Right atrium auricular region (tissue), 2 donors: Measurements from ENCODE around the gene ZFC3H1. TPM values are rescaled to one million over a fixed set of nuclear protein-coding genes. Genes with fewer than 3 reads are reported as not detected.

Source experiments
- DNase-seq: peaks from one replicate; pipeline ENCODE4 v3.0.0-alpha.2; 2019; ENCODE audit warnings: low spot score
- H3K27ac ChIP-seq, 2 donors: fragments of 200-600 bp; sonication (generic); 1 replicate in 1 of 2; 2 replicates in 1 of 2; pipeline ENCODE4 v1.5.1; 2016 to 2019
- H3K27me3 ChIP-seq, 2 donors: fragments of 200-600 bp; sonication (generic); one replicate each; pipeline versions ENCODE4 v1.5.1 to v1.6.0; 2017 to 2019
- H3K36me3 ChIP-seq: fragments of 200-600 bp; sonication (generic); one replicate; pipeline ENCODE4 v1.5.1; 2016
- H3K4me1 ChIP-seq, 2 donors: fragments of 200-600 bp; sonication (generic); one replicate each; pipeline versions ENCODE4 v1.5.1 to v1.6.0; 2017 to 2019
- H3K4me3 ChIP-seq, 2 donors: fragments of 200-600 bp; sonication (generic); 1 replicate in 1 of 2; 2 replicates in 1 of 2; pipeline ENCODE4 v1.5.1; 2017 to 2019; ENCODE audit warnings: mild to moderate bottlenecking in 1 of 2, moderate library complexity in 1 of 2
- H3K9me3 ChIP-seq, 2 donors: fragments of 200-600 bp; sonication (generic); one replicate each; pipeline ENCODE4 v1.5.1; 2019
- CTCF ChIP-seq, 2 donors: fragments of 200-600 bp; sonication (generic); IDR thresholded peaks; one replicate each; pipeline ENCODE4 v1.5.1; 2019; ENCODE audit warnings: antibody characterized with exemption in 2 of 2
- total RNA-seq, 2 donors: library from RNA; depleted of rRNA; stranded (reverse); fragments of >200 nt; gene quantifications; one replicate each; pipeline ENCODE4 v1.1.0, GENCODE V29; 2016

The ZFC3H1 gene
- total RNA-seq, 2 donors from 2014 or later, result 19.5 to 22.8 TPM

GRCh38 chr12:71648537-71648936 is 15.1 kb downstream of the ZFC3H1 start:
- no peaks in the 10 kb centered on the region for H3K4me1 ChIP-seq
- no peak overlapping the region for H3K4me3 ChIP-seq
- no peak overlapping the region for H3K27ac ChIP-seq
- TF ChIP-seq CTCF (IDR thresholded peaks at IDR 0.05), result no peak
- peaks cover 32% of the 10 kb centered on the region for H3K36me3 ChIP-seq
- DNase-seq, result no peak
- H3K27me3 ChIP-seq, result no peaks in the 10 kb centered on the region
- H3K9me3 ChIP-seq, result peaks cover 0 to 6% of the 10 kb centered on the region in 2 donors

DNA sequence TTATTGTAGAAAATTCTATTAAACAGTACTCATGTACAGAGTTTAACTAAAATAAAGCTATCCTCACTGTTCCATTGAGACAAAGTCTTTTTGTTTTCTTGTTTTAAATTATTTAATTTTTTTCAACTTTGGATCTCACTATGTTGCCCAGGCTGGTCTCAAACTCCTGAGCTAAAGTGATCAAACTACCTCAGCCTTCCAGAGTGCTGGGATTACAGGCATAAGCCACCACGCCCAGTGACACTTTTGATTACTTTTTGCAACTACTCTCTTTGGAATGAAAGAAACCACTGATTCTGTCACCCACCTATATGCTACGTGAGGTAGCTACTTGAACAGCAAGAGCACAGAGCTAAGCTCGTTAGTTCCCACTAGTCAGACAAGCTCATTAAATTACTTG is 17.1 kb downstream of the ZFC3H1 start:
- no peak for TF ChIP-seq CTCF (IDR thresholded peaks at IDR 0.05)
- Histone ChIP-seq H3K27ac (no peak overlapping the region), H3K9me3 (no peaks in the 10 kb centered on the region), H3K36me3 (peaks cover 52% of the 10 kb centered on the region), H3K4me3 (no peak overlapping the region), H3K27me3 (no peaks in the 10 kb centered on the region), H3K4me1 (no peaks in the 10 kb centered on the region)
- no peak for DNase-seq

DNA sequence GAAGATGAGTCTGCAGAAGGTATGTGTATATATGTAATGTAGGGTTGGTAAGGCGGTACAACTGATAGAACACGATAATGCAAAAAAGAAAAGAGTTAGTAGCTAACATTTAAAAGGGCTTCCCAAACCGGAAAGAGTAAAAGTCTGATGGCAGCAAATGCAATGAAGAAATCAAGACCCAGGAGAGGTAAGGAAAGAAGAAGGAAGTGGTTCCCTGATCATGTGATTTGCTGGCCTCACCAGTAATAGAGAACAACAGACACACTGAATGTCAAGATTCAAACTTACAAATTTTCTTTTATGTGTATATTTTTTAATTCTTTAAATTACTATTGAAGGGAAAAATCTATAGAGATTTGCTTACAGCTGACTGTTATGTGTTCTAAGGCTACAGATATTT is 18.4 kb downstream of the ZFC3H1 start:
- Histone ChIP-seq H3K27me3 (no peaks in the 10 kb centered on the region), H3K9me3 (no peaks in the 10 kb centered on the region), H3K36me3 (peaks cover 62% of the 10 kb centered on the region), H3K27ac (no peak overlapping the region), H3K4me3 (no peak overlapping the region), H3K4me1 (no peaks in the 10 kb centered on the region)
- TF ChIP-seq CTCF (IDR thresholded peaks at IDR 0.05), result no peak
- DNase-seq, result no peak

- DNase-seq, result no peak
- no peak for TF ChIP-seq CTCF (IDR thresholded peaks at IDR 0.05)
- Histone ChIP-seq H3K27me3 (no peaks in the 10 kb centered on the region), H3K4me1 (no peaks in the 10 kb centered on the region), H3K27ac (no peak overlapping the region), H3K36me3 (peaks cover 72% of the 10 kb centered on the region), H3K4me3 (no peak overlapping the region), H3K9me3 (no peaks in the 10 kb centered on the region)
These were observed 21.4 kb downstream of the ZFC3H1 start for GRCh38 chr12:71642264-71642663.

DNA sequence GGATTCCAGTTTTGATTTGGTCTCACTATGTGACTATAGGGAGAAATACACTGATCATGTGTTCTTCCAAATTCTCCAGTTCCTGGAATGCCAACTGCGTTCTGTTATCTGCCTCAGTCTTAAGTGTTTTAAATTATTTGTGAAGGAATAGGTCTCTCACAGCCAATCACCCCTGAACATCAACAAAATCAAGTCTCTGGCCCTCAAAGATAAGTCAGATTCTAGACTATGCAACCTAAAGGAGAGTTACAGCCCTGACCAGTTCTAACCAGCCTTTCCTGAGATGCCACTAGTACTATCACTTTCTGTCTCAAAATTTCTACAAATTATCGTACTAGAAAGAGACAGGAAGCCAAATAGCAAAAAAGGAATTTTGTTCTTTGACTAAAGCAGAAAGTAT is 22.3 kb downstream of the ZFC3H1 start:
- DNase-seq, result no peak
- TF ChIP-seq CTCF (IDR thresholded peaks at IDR 0.05), result no peak
- peaks cover 68% of the 10 kb centered on the region for H3K36me3 ChIP-seq
- no peak overlapping the region for H3K27ac ChIP-seq
- no peak overlapping the region for H3K4me3 ChIP-seq
- H3K4me1 ChIP-seq, result no peaks in the 10 kb centered on the region
- H3K9me3 ChIP-seq, result no peaks in the 10 kb centered on the region
- no peaks in the 10 kb centered on the region for H3K27me3 ChIP-seq

DNA sequence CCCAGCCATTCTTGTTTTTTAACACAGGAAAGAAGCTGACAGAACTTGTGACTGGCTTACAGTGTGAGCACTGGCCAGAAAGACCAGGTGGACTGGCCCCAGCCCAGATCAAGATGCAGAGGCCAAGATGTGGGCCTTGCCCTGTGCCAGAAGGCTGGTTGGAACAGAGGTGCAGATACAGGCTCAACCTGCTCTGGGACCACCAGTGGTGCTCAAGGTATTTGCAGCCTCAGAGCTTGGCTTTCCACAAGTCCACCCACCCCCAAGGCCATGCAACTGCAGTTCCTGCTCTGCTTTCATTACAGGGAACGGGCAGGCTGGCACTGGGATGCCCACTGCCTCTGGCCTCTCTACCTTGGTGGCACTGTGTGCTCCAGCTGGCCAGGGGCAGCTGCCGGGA is 23.3 kb downstream of the ZFC3H1 start:
- H3K4me3 ChIP-seq, result no peak overlapping the region
- DNase-seq, result no peak
- H3K27me3 ChIP-seq, result no peaks in the 10 kb centered on the region
- no peak for TF ChIP-seq CTCF (IDR thresholded peaks at IDR 0.05)
- peaks cover 79% of the 10 kb centered on the region for H3K36me3 ChIP-seq
- H3K9me3 ChIP-seq, result no peaks in the 10 kb centered on the region
- no peaks in the 10 kb centered on the region for H3K4me1 ChIP-seq
- H3K27ac ChIP-seq, result no peak overlapping the region
